Endothelial cell (in vitro differentiated cells): ENCODE data around the gene SNAI3. TPM values are rescaled to one million over a fixed set of nuclear protein-coding genes. Genes with fewer than 3 reads are reported as not detected.

Source experiments
- DNase-seq: peaks from one replicate; pipeline ENCODE4 v3.0.0; 2021; ENCODE audit warnings: low spot score
- H3K27ac Mint-ChIP-seq: one replicate; pipeline ENCODE4 v1.8.0; 2021; ENCODE audit warnings: mixed read lengths, inconsistent platforms; ENCODE audit not compliant: unreplicated experiment
- H3K27me3 Mint-ChIP-seq: one replicate; pipeline ENCODE4 v1.8.0; 2021; ENCODE audit warnings: mild to moderate bottlenecking, moderate library complexity, mixed read lengths, inconsistent platforms; ENCODE audit not compliant: unreplicated experiment
- H3K36me3 Mint-ChIP-seq: one replicate; pipeline ENCODE4 v1.8.0; 2021; ENCODE audit warnings: mild to moderate bottlenecking, low read depth, mixed read lengths, inconsistent platforms; ENCODE audit not compliant: unreplicated experiment
- H3K4me1 Mint-ChIP-seq: one replicate; pipeline ENCODE4 v1.8.0; 2021; ENCODE audit warnings: mild to moderate bottlenecking, mixed read lengths, inconsistent platforms; ENCODE audit not compliant: unreplicated experiment
- H3K4me3 Mint-ChIP-seq: one replicate; pipeline ENCODE4 v1.8.0; 2021; ENCODE audit warnings: mild to moderate bottlenecking, mixed read lengths, inconsistent platforms; ENCODE audit not compliant: unreplicated experiment
- H3K9me3 Mint-ChIP-seq: one replicate; pipeline ENCODE4 v1.8.0; 2021; ENCODE audit warnings: mixed read lengths, inconsistent platforms; ENCODE audit not compliant: unreplicated experiment
- CTCF ChIP-seq: fragments of 200-600 bp; sonication (generic); IDR thresholded peaks from one replicate; pipeline ENCODE4 v1.5.0; 2021; ENCODE audit warnings: antibody characterized with exemption; ENCODE audit not compliant: unreplicated experiment
- total RNA-seq: library from RNA; stranded (reverse); fragmentation: NEBNext Ultra II Directional; extraction: Animal tissue kit (Norgen Biotek cat#: 25700); gene quantifications from one replicate; pipeline ENCODE4 v1.2.1, GENCODE V29; 2021; ENCODE audit not compliant: unreplicated experiment

The SNAI3 gene
- total RNA-seq, 1 donor from 2014 or later: 2.6 TPM

GRCh38 chr16:88712362-88712979 lies 26.2 kb upstream of the SNAI3 start:
- Mint-ChIP-seq H3K27me3 (peaks cover 7% of the 10 kb centered on the region), H3K9me3 (no peaks in the 10 kb centered on the region), H3K4me1 (peaks cover 1% of the 10 kb centered on the region), H3K4me3 (no peak overlapping the region), H3K27ac (no peak overlapping the region), H3K36me3 (peaks cover 13% of the 10 kb centered on the region)
- peak; percentile 29 for DNase-seq
- TF ChIP-seq CTCF: no peak

GRCh38 chr16:88711750-88712340 lies 25.5 kb upstream of the SNAI3 start:
- peaks cover 11% of the 10 kb centered on the region for H3K27me3 Mint-ChIP-seq
- no peak for DNase-seq
- no peak overlapping the region for H3K27ac Mint-ChIP-seq
- H3K36me3 Mint-ChIP-seq: peaks cover 13% of the 10 kb centered on the region
- TF ChIP-seq CTCF: no peak
- H3K9me3 Mint-ChIP-seq: no peaks in the 10 kb centered on the region
- H3K4me3 Mint-ChIP-seq: no peak overlapping the region
- H3K4me1 Mint-ChIP-seq: peaks cover 8% of the 10 kb centered on the region

- H3K9me3 Mint-ChIP-seq: no peaks in the 10 kb centered on the region
- no peak for DNase-seq
- no peak overlapping the region for H3K27ac Mint-ChIP-seq
These were observed 24.2 kb upstream of the SNAI3 start for GRCh38 chr16:88710556-88710955.

GRCh38 chr16:88706965-88707826 lies 20.9 kb upstream of the SNAI3 start:
- H3K9me3 Mint-ChIP-seq: no peaks in the 10 kb centered on the region
- H3K27ac Mint-ChIP-seq: peak overlapping the region; percentile 54
- peaks cover 28% of the 10 kb centered on the region for H3K27me3 Mint-ChIP-seq
- no peak for DNase-seq
- peak overlapping the region; percentile 90 for H3K4me3 Mint-ChIP-seq
- TF ChIP-seq CTCF: no peak
- H3K36me3 Mint-ChIP-seq: peaks cover 21% of the 10 kb centered on the region
- H3K4me1 Mint-ChIP-seq: peaks cover 37% of the 10 kb centered on the region

More at GRCh38 chr16:88710556-88710955, 24.2 kb upstream of the SNAI3 start:
- Mint-ChIP-seq H3K27me3 (peaks cover 12% of the 10 kb centered on the region), H3K4me3 (no peak overlapping the region), H3K4me1 (peaks cover 9% of the 10 kb centered on the region), H3K36me3 (peaks cover 13% of the 10 kb centered on the region)
- TF ChIP-seq CTCF: no peak
